ENCODE data around the gene UBE2V1.
"Not testable (repeated sequence)": the region's sequence is repeated elsewhere in the genome, so short reads cannot be mapped to it uniquely, and the experiment has no call there.

GRCh38 chr20:50082056-50082455 is 30.9 kb downstream of the UBE2V1 start:
- TF ChIP-seq CTCF (IDR thresholded peaks at IDR 0.05); EZH2 (IDR thresholded peaks at IDR 0.05; ENCODE audit: borderline replicate concordance, insufficient read depth, low read depth, low read length, poor library complexity, severe bottlenecking): not testable (repeated sequence)
